ENCODE data around the gene SIX4.

Gene SIX4

DNA sequence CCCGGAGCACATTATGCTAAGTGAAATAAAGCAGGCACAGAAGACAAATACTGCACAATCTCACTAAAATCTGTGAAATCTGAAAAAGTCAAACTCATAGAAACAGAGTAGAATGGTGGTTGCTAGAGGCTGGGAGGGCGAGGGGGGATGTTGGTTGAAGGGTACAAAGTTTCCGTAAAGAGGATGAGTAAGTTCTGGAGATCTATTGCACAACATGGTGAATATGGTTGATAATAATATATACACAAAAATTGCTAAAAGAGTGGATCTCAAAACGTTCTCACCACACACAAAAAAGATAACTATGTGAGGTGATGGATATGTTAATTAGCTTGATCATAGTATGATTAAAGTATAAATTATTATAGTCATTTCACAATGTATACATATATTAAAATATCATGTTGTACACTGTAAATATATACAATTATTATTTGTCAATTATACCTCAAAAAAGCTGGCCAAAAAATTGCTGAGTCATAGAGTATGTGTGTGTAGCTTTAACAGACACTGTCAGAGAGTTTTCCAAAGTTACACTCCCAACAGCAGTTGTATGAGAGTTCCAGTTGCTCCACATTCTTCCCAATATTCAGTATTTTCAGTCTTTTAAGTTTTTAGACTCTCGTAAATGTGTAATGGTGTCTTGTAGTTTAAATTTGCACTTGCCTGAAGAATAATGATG lies 55.6 kb downstream of the SIX4 start:
- no peak overlapping the region for H3K23ac ChIP-seq (ENCODE audit: low read length)
- no peak overlapping the region for H3K14ac ChIP-seq (ENCODE audit: low read length)
- no peak for DNase-seq

DNA sequence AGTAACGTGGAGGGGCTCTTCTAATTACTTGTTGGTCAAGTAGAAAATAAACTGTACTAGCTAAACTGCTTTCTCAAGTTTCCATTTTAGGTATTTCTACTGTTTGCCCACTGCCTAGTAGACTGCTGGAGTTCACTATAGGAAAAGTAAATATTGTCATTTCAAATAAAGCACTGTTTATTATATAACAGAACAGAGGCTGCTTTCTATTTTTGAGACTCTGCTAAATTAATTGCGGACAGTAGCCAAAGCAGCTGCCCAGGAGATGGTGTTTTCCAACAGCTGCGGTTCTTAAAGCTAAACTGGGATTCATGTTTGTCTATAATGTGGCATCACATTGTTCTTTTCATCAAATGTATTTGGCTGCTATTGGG lies 59.0 kb downstream of the SIX4 start:
- Histone ChIP-seq H3K18ac (ENCODE audit: low read length) (no peak overlapping the region), H3K23ac (ENCODE audit: low read length) (no peak overlapping the region), H3K14ac (ENCODE audit: low read length) (no peak overlapping the region), H4K12ac (ENCODE audit: low read depth, low read length) (no peak overlapping the region), H3K27ac (ENCODE audit: low read depth, low read length) (no peak overlapping the region), H3K4me2 (ENCODE audit: low read length) (no peak overlapping the region), H2BK120ac (ENCODE audit: insufficient read depth, low read length, poor library complexity) (no peak overlapping the region), H3K36me3 (ENCODE audit: control insufficient read depth in 1 of 2, insufficient read depth in 2 of 2, low read length in 2 of 2) (no peaks in the 10 kb centered on the region), H3K9me3 (ENCODE audit: insufficient read depth, low read depth, low read length) (no peaks in the 10 kb centered on the region), H4K91ac (ENCODE audit: low read depth, low read length) (no peak overlapping the region), H3K79me2 (ENCODE audit: control insufficient read depth, insufficient read depth, low read length, poor library complexity) (no peaks in the 10 kb centered on the region), H3K4ac (ENCODE audit: low read depth, low read length) (no peak overlapping the region), H3K4me3 (ENCODE audit: low read depth, low read length) (no peak overlapping the region), H2BK12ac (ENCODE audit: low read length) (no peak overlapping the region), H2AFZ (ENCODE audit: insufficient read depth, low read length, poor library complexity) (no peak overlapping the region), H3K4me1 (ENCODE audit: control insufficient read depth in 1 of 2, insufficient read depth in 2 of 2, low read length in 2 of 2) (no peaks in the 10 kb centered on the region), H4K8ac (ENCODE audit: low read depth, low read length) (no peak overlapping the region), H3K79me1 (ENCODE audit: low read length) (no peaks in the 10 kb centered on the region), H3K9ac (ENCODE audit: low read length) (no peak overlapping the region), H3K27me3 (ENCODE audit: insufficient read depth, low read length) (no peaks in the 10 kb centered on the region), H2BK5ac (ENCODE audit: low read depth, low read length, poor library complexity) (no peak overlapping the region), H2AK5ac (ENCODE audit: low read length) (no peak overlapping the region)
- no CpG with 5 or more reads among the region's 3 CpGs for WGBS (ENCODE audit: extremely low coverage, insufficient coverage, insufficient read length)
- DNase-seq, result no peak

More for the DNA sequence above, 55.6 kb downstream of the SIX4 start:
- Histone ChIP-seq H2AK5ac (ENCODE audit: low read length) (no peak overlapping the region), H3K79me1 (ENCODE audit: low read length) (no peaks in the 10 kb centered on the region), H2AFZ (ENCODE audit: insufficient read depth, low read length, poor library complexity) (no peak overlapping the region), H4K91ac (ENCODE audit: low read depth, low read length) (no peak overlapping the region), H2BK120ac (ENCODE audit: insufficient read depth, low read length, poor library complexity) (no peak overlapping the region), H3K18ac (ENCODE audit: low read length) (no peak overlapping the region), H3K9me3 (ENCODE audit: insufficient read depth, low read depth, low read length) (no peaks in the 10 kb centered on the region), H3K27me3 (ENCODE audit: insufficient read depth, low read length) (no peaks in the 10 kb centered on the region), H3K27ac (ENCODE audit: low read depth, low read length) (no peak overlapping the region), H3K4me2 (ENCODE audit: low read length) (no peak overlapping the region), H4K12ac (ENCODE audit: low read depth, low read length) (no peak overlapping the region), H4K8ac (ENCODE audit: low read depth, low read length) (no peak overlapping the region), H3K36me3 (ENCODE audit: control insufficient read depth in 1 of 2, insufficient read depth in 2 of 2, low read length in 2 of 2) (no peaks in the 10 kb centered on the region), H2BK12ac (ENCODE audit: low read length) (no peak overlapping the region), H3K9ac (ENCODE audit: low read length) (no peak overlapping the region), H3K4me1 (ENCODE audit: control insufficient read depth in 1 of 2, insufficient read depth in 2 of 2, low read length in 2 of 2) (no peaks in the 10 kb centered on the region), H2BK5ac (ENCODE audit: low read depth, low read length, poor library complexity) (no peak overlapping the region), H3K4me3 (ENCODE audit: low read depth, low read length) (no peak overlapping the region), H3K79me2 (ENCODE audit: control insufficient read depth, insufficient read depth, low read length, poor library complexity) (no peaks in the 10 kb centered on the region), H3K4ac (ENCODE audit: low read depth, low read length) (no peak overlapping the region)
- no CpG with 5 or more reads among the region's 5 CpGs for WGBS (ENCODE audit: extremely low coverage, insufficient coverage, insufficient read length)

DNA sequence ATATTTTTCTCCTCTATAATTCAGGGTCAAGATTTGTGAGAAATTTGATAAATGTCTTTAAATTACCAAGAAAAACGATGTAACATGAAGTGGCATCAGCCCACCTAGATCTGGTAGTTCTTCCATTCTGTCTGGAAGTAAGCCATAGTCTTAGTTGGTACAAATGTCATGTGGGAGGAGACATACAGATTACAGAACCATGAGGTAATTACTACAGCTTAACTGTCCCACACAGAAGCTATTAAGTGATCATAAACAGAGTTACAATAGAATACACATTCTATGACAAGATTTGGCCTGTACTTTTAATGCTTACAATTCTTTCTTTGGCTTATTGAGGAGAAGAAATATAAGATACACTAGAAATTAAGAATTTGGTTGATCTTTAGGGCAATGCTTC lies 61.2 kb downstream of the SIX4 start:
- H3K27ac ChIP-seq (ENCODE audit: low read depth, low read length), result no peak overlapping the region
- no peak overlapping the region for H3K23ac ChIP-seq (ENCODE audit: low read length)
- H3K27me3 ChIP-seq (ENCODE audit: insufficient read depth, low read length), result peaks cover 4% of the 10 kb centered on the region
- H2BK5ac ChIP-seq (ENCODE audit: low read depth, low read length, poor library complexity), result no peak overlapping the region
- no peaks in the 10 kb centered on the region for H3K9me3 ChIP-seq (ENCODE audit: insufficient read depth, low read depth, low read length)
- H2AFZ ChIP-seq (ENCODE audit: insufficient read depth, low read length, poor library complexity), result no peak overlapping the region
- no peak overlapping the region for H3K4me2 ChIP-seq (ENCODE audit: low read length)
- no peak overlapping the region for H3K14ac ChIP-seq (ENCODE audit: low read length)
- no peak overlapping the region for H2BK120ac ChIP-seq (ENCODE audit: insufficient read depth, low read length, poor library complexity)
- no peak overlapping the region for H4K12ac ChIP-seq (ENCODE audit: low read depth, low read length)
- H4K8ac ChIP-seq (ENCODE audit: low read depth, low read length), result no peak overlapping the region
- H3K18ac ChIP-seq (ENCODE audit: low read length), result no peak overlapping the region
- DNase-seq, result no peak
- H4K91ac ChIP-seq (ENCODE audit: low read depth, low read length), result no peak overlapping the region
- H3K4me1 ChIP-seq (ENCODE audit: control insufficient read depth in 1 of 2, insufficient read depth in 2 of 2, low read length in 2 of 2), result peaks cover 0 to 2% of the 10 kb centered on the region in 2 experiments
- H2AK5ac ChIP-seq (ENCODE audit: low read length), result no peak overlapping the region
- H3K79me2 ChIP-seq (ENCODE audit: control insufficient read depth, insufficient read depth, low read length, poor library complexity), result no peaks in the 10 kb centered on the region
- WGBS (ENCODE audit: extremely low coverage, insufficient coverage, insufficient read length), result no CpG with 5 or more reads among the region's 1 CpG
- H3K4ac ChIP-seq (ENCODE audit: low read depth, low read length), result no peak overlapping the region
- H3K36me3 ChIP-seq (ENCODE audit: control insufficient read depth in 1 of 2, insufficient read depth in 2 of 2, low read length in 2 of 2), result no peaks in the 10 kb centered on the region
- H3K79me1 ChIP-seq (ENCODE audit: low read length), result no peaks in the 10 kb centered on the region
- no peak overlapping the region for H2BK12ac ChIP-seq (ENCODE audit: low read length)
- no peak overlapping the region for H3K4me3 ChIP-seq (ENCODE audit: low read depth, low read length)
- H3K9ac ChIP-seq (ENCODE audit: low read length), result no peak overlapping the region

DNA sequence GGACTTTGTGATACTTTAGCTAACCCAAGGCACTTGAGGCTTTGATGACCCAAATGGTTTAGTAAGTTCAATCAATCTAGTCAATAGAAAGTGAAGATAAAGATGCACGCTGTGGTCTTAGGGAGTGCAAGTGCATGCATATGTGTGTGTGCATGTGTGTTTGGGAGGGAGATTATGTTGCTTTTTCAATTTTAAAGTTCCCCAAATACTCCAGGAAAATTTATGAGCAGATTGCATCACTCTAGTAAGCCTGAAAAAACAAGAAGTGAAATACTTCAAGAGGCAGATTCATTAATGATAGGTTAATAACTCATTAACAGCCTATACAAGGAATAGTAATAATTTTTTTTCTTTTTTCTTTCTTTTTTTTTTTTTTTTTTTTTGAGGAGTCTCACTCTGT lies 62.4 kb downstream of the SIX4 start:
- Histone ChIP-seq H3K14ac (ENCODE audit: low read length) (no peak overlapping the region), H3K9me3 (ENCODE audit: insufficient read depth, low read depth, low read length) (no peaks in the 10 kb centered on the region), H3K4me2 (ENCODE audit: low read length) (no peak overlapping the region), H3K36me3 (ENCODE audit: control insufficient read depth in 1 of 2, insufficient read depth in 2 of 2, low read length in 2 of 2) (no peaks in the 10 kb centered on the region), H3K4me3 (ENCODE audit: low read depth, low read length) (no peak overlapping the region), H3K18ac (ENCODE audit: low read length) (no peak overlapping the region), H3K23ac (ENCODE audit: low read length) (no peak overlapping the region), H3K4me1 (ENCODE audit: control insufficient read depth in 1 of 2, insufficient read depth in 2 of 2, low read length in 2 of 2) (peaks cover 0 to 6% of the 10 kb centered on the region in 2 experiments), H4K8ac (ENCODE audit: low read depth, low read length) (no peak overlapping the region), H2BK120ac (ENCODE audit: insufficient read depth, low read length, poor library complexity) (no peak overlapping the region), H2AFZ (ENCODE audit: insufficient read depth, low read length, poor library complexity) (no peak overlapping the region), H3K9ac (ENCODE audit: low read length) (no peak overlapping the region), H3K27me3 (ENCODE audit: insufficient read depth, low read length) (peaks cover 14% of the 10 kb centered on the region), H2BK12ac (ENCODE audit: low read length) (no peak overlapping the region), H2BK5ac (ENCODE audit: low read depth, low read length, poor library complexity) (no peak overlapping the region), H3K4ac (ENCODE audit: low read depth, low read length) (no peak overlapping the region), H3K27ac (ENCODE audit: low read depth, low read length) (no peak overlapping the region), H3K79me2 (ENCODE audit: control insufficient read depth, insufficient read depth, low read length, poor library complexity) (no peaks in the 10 kb centered on the region), H4K12ac (ENCODE audit: low read depth, low read length) (no peak overlapping the region), H2AK5ac (ENCODE audit: low read length) (no peak overlapping the region), H4K91ac (ENCODE audit: low read depth, low read length) (no peak overlapping the region), H3K79me1 (ENCODE audit: low read length) (peaks cover 6% of the 10 kb centered on the region)
- WGBS (ENCODE audit: extremely low coverage, insufficient coverage, insufficient read length), result no CpG with 5 or more reads among the region's 1 CpG
- no peak for DNase-seq
